Measurements from ENCODE around the gene R3HDM4.

Gene R3HDM4

GRCh38 chr19:929891-930258, 16.9 kb upstream of the R3HDM4 start:
- Histone ChIP-seq H3K27me3 (ENCODE audit: control insufficient read depth in 2 of 2, insufficient read depth in 2 of 2, low read length in 2 of 2) (no peaks in the 10 kb centered on the region), H3K27ac (ENCODE audit: low read depth in 2 of 2, low read length in 2 of 2) (no peak overlapping the region), H3K4me3 (ENCODE audit: low read length in 2 of 2) (no peak overlapping the region), H3K9ac (ENCODE audit: low read depth in 1 of 2, low read length in 2 of 2) (no peak overlapping the region), H3K9me3 (ENCODE audit: control insufficient read depth in 2 of 2, low read length in 2 of 2) (no peaks in the 10 kb centered on the region), H3K36me3 (ENCODE audit: control insufficient read depth in 2 of 2, insufficient read depth in 2 of 2, low read length in 2 of 2) (no peaks in the 10 kb centered on the region), H3K4me1 (ENCODE audit: control insufficient read depth in 2 of 2, insufficient read depth in 2 of 2, low read length in 2 of 2) (peaks cover 14 to 24% of the 10 kb centered on the region in 2 donors)

GRCh38 chr19:929203-929890, 16.3 kb upstream of the R3HDM4 start:
- H3K27ac ChIP-seq (ENCODE audit: low read depth in 2 of 2, low read length in 2 of 2): no peak overlapping the region
- no peaks in the 10 kb centered on the region for H3K36me3 ChIP-seq (ENCODE audit: control insufficient read depth in 2 of 2, insufficient read depth in 2 of 2, low read length in 2 of 2)
- H3K4me1 ChIP-seq (ENCODE audit: control insufficient read depth in 2 of 2, insufficient read depth in 2 of 2, low read length in 2 of 2): peaks cover 13 to 22% of the 10 kb centered on the region in 2 donors
- no peak overlapping the region for H3K9ac ChIP-seq (ENCODE audit: low read depth in 1 of 2, low read length in 2 of 2)
- no peaks in the 10 kb centered on the region for H3K9me3 ChIP-seq (ENCODE audit: control insufficient read depth in 2 of 2, low read length in 2 of 2)
- H3K27me3 ChIP-seq (ENCODE audit: control insufficient read depth in 2 of 2, insufficient read depth in 2 of 2, low read length in 2 of 2): no peaks in the 10 kb centered on the region
- H3K4me3 ChIP-seq (ENCODE audit: low read length in 2 of 2): no peak overlapping the region

- no peak overlapping the region for H3K4me3 ChIP-seq (ENCODE audit: low read length in 2 of 2)
- H3K4me1 ChIP-seq (ENCODE audit: control insufficient read depth in 2 of 2, insufficient read depth in 2 of 2, low read length in 2 of 2): peaks cover 10 to 16% of the 10 kb centered on the region in 2 donors
- H3K36me3 ChIP-seq (ENCODE audit: control insufficient read depth in 2 of 2, insufficient read depth in 2 of 2, low read length in 2 of 2): no peaks in the 10 kb centered on the region
- no peaks in the 10 kb centered on the region for H3K9me3 ChIP-seq (ENCODE audit: control insufficient read depth in 2 of 2, low read length in 2 of 2)
- H3K27me3 ChIP-seq (ENCODE audit: control insufficient read depth in 2 of 2, insufficient read depth in 2 of 2, low read length in 2 of 2): no peaks in the 10 kb centered on the region
- H3K27ac ChIP-seq (ENCODE audit: low read depth in 2 of 2, low read length in 2 of 2): peak overlapping the region in 1 of 2 donors; percentile 4
- no peak overlapping the region for H3K9ac ChIP-seq (ENCODE audit: low read depth in 1 of 2, low read length in 2 of 2)
Observed at GRCh38 chr19:928471-929202, 15.6 kb upstream of the R3HDM4 start.

GRCh38 chr19:927780-928401, 14.9 kb upstream of the R3HDM4 start:
- Histone ChIP-seq H3K4me1 (ENCODE audit: control insufficient read depth in 2 of 2, insufficient read depth in 2 of 2, low read length in 2 of 2) (peaks cover 10 to 11% of the 10 kb centered on the region in 2 donors), H3K4me3 (ENCODE audit: low read length in 2 of 2) (peak overlapping the region in 1 of 2 donors; percentile 26), H3K27ac (ENCODE audit: low read depth in 2 of 2, low read length in 2 of 2) (peak overlapping the region in 1 of 2 donors; percentile 4), H3K9me3 (ENCODE audit: control insufficient read depth in 2 of 2, low read length in 2 of 2) (no peaks in the 10 kb centered on the region), H3K27me3 (ENCODE audit: control insufficient read depth in 2 of 2, insufficient read depth in 2 of 2, low read length in 2 of 2) (no peaks in the 10 kb centered on the region), H3K9ac (ENCODE audit: low read depth in 1 of 2, low read length in 2 of 2) (no peak overlapping the region), H3K36me3 (ENCODE audit: control insufficient read depth in 2 of 2, insufficient read depth in 2 of 2, low read length in 2 of 2) (no peaks in the 10 kb centered on the region)

- peak overlapping the region in 1 of 2 donors; percentile 78 for H3K27ac ChIP-seq (ENCODE audit: low read depth in 2 of 2, low read length in 2 of 2)
- H3K9ac ChIP-seq (ENCODE audit: low read depth in 1 of 2, low read length in 2 of 2): no peak overlapping the region
- H3K27me3 ChIP-seq (ENCODE audit: control insufficient read depth in 2 of 2, insufficient read depth in 2 of 2, low read length in 2 of 2): no peaks in the 10 kb centered on the region
- peaks cover 5 to 9% of the 10 kb centered on the region in 2 donors for H3K4me1 ChIP-seq (ENCODE audit: control insufficient read depth in 2 of 2, insufficient read depth in 2 of 2, low read length in 2 of 2)
- H3K9me3 ChIP-seq (ENCODE audit: control insufficient read depth in 2 of 2, low read length in 2 of 2): no peaks in the 10 kb centered on the region
- no peaks in the 10 kb centered on the region for H3K36me3 ChIP-seq (ENCODE audit: control insufficient read depth in 2 of 2, insufficient read depth in 2 of 2, low read length in 2 of 2)
- no peak overlapping the region for H3K4me3 ChIP-seq (ENCODE audit: low read length in 2 of 2)
Observed at GRCh38 chr19:927351-927779, 14.3 kb upstream of the R3HDM4 start.

- H3K27me3 ChIP-seq (ENCODE audit: control insufficient read depth in 2 of 2, insufficient read depth in 2 of 2, low read length in 2 of 2): no peaks in the 10 kb centered on the region
- peak overlapping the region; percentile 75 to 78 for H3K27ac ChIP-seq (ENCODE audit: low read depth in 2 of 2, low read length in 2 of 2)
Observed at GRCh38 chr19:926589-927350, 13.8 kb upstream of the R3HDM4 start.

GRCh38 chr19:926323-926588, 13.2 kb upstream of the R3HDM4 start:
- peaks cover 5 to 9% of the 10 kb centered on the region in 2 donors for H3K4me1 ChIP-seq (ENCODE audit: control insufficient read depth in 2 of 2, insufficient read depth in 2 of 2, low read length in 2 of 2)
- H3K9ac ChIP-seq (ENCODE audit: low read depth in 1 of 2, low read length in 2 of 2): peak overlapping the region; percentile 77 to 84
- peak overlapping the region; percentile 75 to 78 for H3K27ac ChIP-seq (ENCODE audit: low read depth in 2 of 2, low read length in 2 of 2)
- H3K9me3 ChIP-seq (ENCODE audit: control insufficient read depth in 2 of 2, low read length in 2 of 2): no peaks in the 10 kb centered on the region
- no peaks in the 10 kb centered on the region for H3K36me3 ChIP-seq (ENCODE audit: control insufficient read depth in 2 of 2, insufficient read depth in 2 of 2, low read length in 2 of 2)
- peaks cover 2% of the 10 kb centered on the region in 2 donors for H3K27me3 ChIP-seq (ENCODE audit: control insufficient read depth in 2 of 2, insufficient read depth in 2 of 2, low read length in 2 of 2)
- H3K4me3 ChIP-seq (ENCODE audit: low read length in 2 of 2): peak overlapping the region; percentile 76 to 81

More at GRCh38 chr19:926589-927350, 13.8 kb upstream of the R3HDM4 start:
- H3K36me3 ChIP-seq (ENCODE audit: control insufficient read depth in 2 of 2, insufficient read depth in 2 of 2, low read length in 2 of 2): no peaks in the 10 kb centered on the region
- peak overlapping the region; percentile 76 to 81 for H3K4me3 ChIP-seq (ENCODE audit: low read length in 2 of 2)
- no peaks in the 10 kb centered on the region for H3K9me3 ChIP-seq (ENCODE audit: control insufficient read depth in 2 of 2, low read length in 2 of 2)
- peak overlapping the region; percentile 77 to 84 for H3K9ac ChIP-seq (ENCODE audit: low read depth in 1 of 2, low read length in 2 of 2)
- H3K4me1 ChIP-seq (ENCODE audit: control insufficient read depth in 2 of 2, insufficient read depth in 2 of 2, low read length in 2 of 2): peaks cover 5 to 9% of the 10 kb centered on the region in 2 donors

GRCh38 chr19:925526-926322, 12.7 kb upstream of the R3HDM4 start, which contains the start of gene ARID3A:
TSS of gene ARID3A (plus strand) at chr19:926035. CDS start at chr19:929529, 3,494 bp downstream.
- Histone ChIP-seq H3K27me3 (ENCODE audit: control insufficient read depth in 2 of 2, insufficient read depth in 2 of 2, low read length in 2 of 2) (peaks cover 3 to 5% of the 10 kb centered on the region in 2 donors), H3K9ac (ENCODE audit: low read depth in 1 of 2, low read length in 2 of 2) (peak within 1 kb of the TSS; percentile 77 to 84), H3K4me3 (ENCODE audit: low read length in 2 of 2) (peak within 1 kb of the TSS; percentile 78 to 81), H3K27ac (ENCODE audit: low read depth in 2 of 2, low read length in 2 of 2) (peak within 1 kb of the TSS; percentile 75 to 79), H3K36me3 (ENCODE audit: control insufficient read depth in 2 of 2, insufficient read depth in 2 of 2, low read length in 2 of 2) (no peaks in the 10 kb centered on the region), H3K9me3 (ENCODE audit: control insufficient read depth in 2 of 2, low read length in 2 of 2) (no peaks in the 10 kb centered on the region), H3K4me1 (ENCODE audit: control insufficient read depth in 2 of 2, insufficient read depth in 2 of 2, low read length in 2 of 2) (peaks cover 5 to 9% of the 10 kb centered on the region in 2 donors)

GRCh38 chr19:925087-925525, 12.1 kb upstream of the R3HDM4 start:
- H3K9ac ChIP-seq (ENCODE audit: low read depth in 1 of 2, low read length in 2 of 2): peak overlapping the region; percentile 68 to 76
- peaks cover 8 to 9% of the 10 kb centered on the region in 2 donors for H3K4me1 ChIP-seq (ENCODE audit: control insufficient read depth in 2 of 2, insufficient read depth in 2 of 2, low read length in 2 of 2)
- no peaks in the 10 kb centered on the region for H3K9me3 ChIP-seq (ENCODE audit: control insufficient read depth in 2 of 2, low read length in 2 of 2)
- peak overlapping the region; percentile 75 to 79 for H3K27ac ChIP-seq (ENCODE audit: low read depth in 2 of 2, low read length in 2 of 2)
- H3K4me3 ChIP-seq (ENCODE audit: low read length in 2 of 2): peak overlapping the region; percentile 78 to 81
- H3K27me3 ChIP-seq (ENCODE audit: control insufficient read depth in 2 of 2, insufficient read depth in 2 of 2, low read length in 2 of 2): peaks cover 3 to 8% of the 10 kb centered on the region in 2 donors
- no peaks in the 10 kb centered on the region for H3K36me3 ChIP-seq (ENCODE audit: control insufficient read depth in 2 of 2, insufficient read depth in 2 of 2, low read length in 2 of 2)
